Chondrocyte (in vitro differentiated cells): Measurements from ENCODE around the gene A4GNT. TPM values are rescaled to one million over a fixed set of nuclear protein-coding genes. Genes with fewer than 3 reads are reported as not detected.

Experiments used
- DNase-seq: peaks from one replicate; pipeline ENCODE4 v3.0.0; 2021; ENCODE audit warnings: mixed read lengths, low spot score
- H3K27ac Mint-ChIP-seq: one replicate; pipeline ENCODE4 v1.8.0; 2021; ENCODE audit warnings: mild to moderate bottlenecking, moderate library complexity, mixed read lengths; ENCODE audit not compliant: unreplicated experiment
- H3K27me3 Mint-ChIP-seq: 2 replicates; pipeline ENCODE4 v1.8.0; 2021; ENCODE audit warnings: low read depth, mixed read lengths
- H3K36me3 Mint-ChIP-seq: 2 replicates; pipeline ENCODE4 v1.8.0; 2021; ENCODE audit warnings: low read depth, mixed read lengths
- H3K4me1 Mint-ChIP-seq: 2 replicates; pipeline ENCODE4 v1.8.0; 2021; ENCODE audit warnings: low read depth, mild to moderate bottlenecking, mixed read lengths
- H3K4me3 Mint-ChIP-seq: one replicate; pipeline ENCODE4 v1.8.0; 2021; ENCODE audit warnings: mild to moderate bottlenecking, moderate library complexity, mixed read lengths; ENCODE audit not compliant: unreplicated experiment
- H3K9me3 Mint-ChIP-seq: 2 replicates; pipeline ENCODE4 v1.8.0; 2021; ENCODE audit warnings: low read depth, mixed read lengths
- CTCF ChIP-seq: fragments of 200-600 bp; sonication (generic); IDR thresholded peaks from 2 replicates; pipeline ENCODE4 v1.5.0; 2021; ENCODE audit warnings: antibody characterized with exemption, mild to moderate bottlenecking, moderate library complexity
- total RNA-seq: library from RNA; stranded (reverse); gene quantifications from 3 replicates; pipeline ENCODE4 v1.2.1, GENCODE V29; 2021

A4GNT gene
- total RNA-seq, 1 donor from 2014 or later: not detected

GRCh38 chr3:138118612-138119422, 13.4 kb downstream of the A4GNT start:
- Mint-ChIP-seq H3K27ac (no peak overlapping the region), H3K36me3 (no peaks in the 10 kb centered on the region), H3K4me1 (peaks cover 19% of the 10 kb centered on the region), H3K9me3 (peaks cover 3% of the 10 kb centered on the region), H3K27me3 (no peaks in the 10 kb centered on the region), H3K4me3 (no peak overlapping the region)
- no peak for DNase-seq
- peak; percentile 91 for TF ChIP-seq CTCF

- Mint-ChIP-seq H3K4me1 (peaks cover 43% of the 10 kb centered on the region), H3K36me3 (peaks cover 3% of the 10 kb centered on the region), H3K4me3 (peak within 1 kb of the TSS; percentile 93), H3K27me3 (no peaks in the 10 kb centered on the region), H3K27ac (peak within 1 kb of the TSS; percentile 98), H3K9me3 (no peaks in the 10 kb centered on the region)
- TF ChIP-seq CTCF: peak; percentile 73
- peak; percentile 93 for DNase-seq
Observed at GRCh38 chr3:138114988-138115971, 16.9 kb downstream of the A4GNT start, which contains the start of gene DZIP1L. DZIP1L (minus strand) TSS chr3:138115608; CDS start chr3:138103971, 11,637 bp downstream.

- Mint-ChIP-seq H3K4me1 (peaks cover 43% of the 10 kb centered on the region), H3K9me3 (no peaks in the 10 kb centered on the region), H3K27ac (peak overlapping the region; percentile 98), H3K4me3 (peak overlapping the region; percentile 93), H3K36me3 (peaks cover 3% of the 10 kb centered on the region), H3K27me3 (no peaks in the 10 kb centered on the region)
- no peak for TF ChIP-seq CTCF
- DNase-seq: no peak
Observed at GRCh38 chr3:138114431-138114918, 17.7 kb downstream of the A4GNT start.

GRCh38 chr3:138113326-138113725, 18.9 kb downstream of the A4GNT start:
- Mint-ChIP-seq H3K4me1 (peaks cover 43% of the 10 kb centered on the region), H3K4me3 (peak overlapping the region; percentile 93), H3K27ac (peak overlapping the region; percentile 98), H3K27me3 (no peaks in the 10 kb centered on the region), H3K9me3 (no peaks in the 10 kb centered on the region), H3K36me3 (peaks cover 5% of the 10 kb centered on the region)
- DNase-seq: no peak
- TF ChIP-seq CTCF: no peak

- Mint-ChIP-seq H3K27ac (peak overlapping the region; percentile 69), H3K36me3 (peaks cover 9% of the 10 kb centered on the region), H3K27me3 (no peaks in the 10 kb centered on the region), H3K4me1 (peaks cover 43% of the 10 kb centered on the region), H3K9me3 (no peaks in the 10 kb centered on the region), H3K4me3 (peak overlapping the region; percentile 17)
- DNase-seq: no peak
- TF ChIP-seq CTCF: no peak
Observed at GRCh38 chr3:138112362-138112761, 19.8 kb downstream of the A4GNT start.
